Measurements from ENCODE around the gene SCRN2.
A peak's percentile ranks its signal among the peaks of the same experiment; 100 is the strongest.

SCRN2 gene

GRCh38 chr17:47801176-47801765, 39.8 kb downstream of the SCRN2 start:
- no peaks in the 10 kb centered on the region for H3K9me3 Mint-ChIP-seq

GRCh38 chr17:47800686-47801085, 40.4 kb downstream of the SCRN2 start:
- Mint-ChIP-seq H3K4me1 (no peaks in the 10 kb centered on the region), H3K27me3 (peaks cover 5% of the 10 kb centered on the region), H3K27ac (no peak overlapping the region), H3K4me3 (no peak overlapping the region), H3K9me3 (no peaks in the 10 kb centered on the region), H3K36me3 (ENCODE audit: low read depth) (no peaks in the 10 kb centered on the region)
- ATAC-seq (no peak), DNase-seq (no peak)

More at GRCh38 chr17:47801176-47801765, 39.8 kb downstream of the SCRN2 start:
- Mint-ChIP-seq H3K27ac (no peak overlapping the region), H3K36me3 (ENCODE audit: low read depth) (no peaks in the 10 kb centered on the region), H3K4me3 (no peak overlapping the region), H3K4me1 (no peaks in the 10 kb centered on the region), H3K27me3 (peaks cover 5% of the 10 kb centered on the region)
- ATAC-seq (no peak), DNase-seq (no peak)

GRCh38 chr17:47797797-47798196, 43.3 kb downstream of the SCRN2 start:
- H3K4me3 Mint-ChIP-seq, result no peak overlapping the region
- no peak overlapping the region for H3K27ac Mint-ChIP-seq
- no peak for DNase-seq
- no peak for ATAC-seq
- H3K27me3 Mint-ChIP-seq, result peaks cover 31% of the 10 kb centered on the region
- H3K9me3 Mint-ChIP-seq, result no peaks in the 10 kb centered on the region
- no peaks in the 10 kb centered on the region for H3K36me3 Mint-ChIP-seq (ENCODE audit: low read depth)
- no peaks in the 10 kb centered on the region for H3K4me1 Mint-ChIP-seq

GRCh38 chr17:47792979-47793378, 48.1 kb downstream of the SCRN2 start:
- no peak overlapping the region for H3K27ac Mint-ChIP-seq
- ATAC-seq (no peak), DNase-seq (no peak)
- peaks cover 66% of the 10 kb centered on the region for H3K27me3 Mint-ChIP-seq
- H3K36me3 Mint-ChIP-seq (ENCODE audit: low read depth), result no peaks in the 10 kb centered on the region
- H3K9me3 Mint-ChIP-seq, result no peaks in the 10 kb centered on the region
- H3K4me1 Mint-ChIP-seq, result peaks cover 9% of the 10 kb centered on the region
- no peak overlapping the region for H3K4me3 Mint-ChIP-seq

GRCh38 chr17:47792457-47792856, 48.6 kb downstream of the SCRN2 start:
- peaks cover 9% of the 10 kb centered on the region for H3K4me1 Mint-ChIP-seq
- no peak for DNase-seq
- H3K36me3 Mint-ChIP-seq (ENCODE audit: low read depth), result no peaks in the 10 kb centered on the region
- peaks cover 67% of the 10 kb centered on the region for H3K27me3 Mint-ChIP-seq
- no peak overlapping the region for H3K4me3 Mint-ChIP-seq
- no peaks in the 10 kb centered on the region for H3K9me3 Mint-ChIP-seq
- H3K27ac Mint-ChIP-seq, result no peak overlapping the region
- no peak for ATAC-seq

- Mint-ChIP-seq H3K36me3 (ENCODE audit: low read depth) (no peaks in the 10 kb centered on the region), H3K27me3 (peaks cover 69% of the 10 kb centered on the region), H3K9me3 (no peaks in the 10 kb centered on the region), H3K4me3 (no peak overlapping the region), H3K4me1 (peaks cover 9% of the 10 kb centered on the region), H3K27ac (no peak overlapping the region)
- no peak for ATAC-seq
- no peak for DNase-seq
Observed at GRCh38 chr17:47791025-47791424, 50.0 kb downstream of the SCRN2 start.

GRCh38 chr17:47789611-47790561, 51.2 kb downstream of the SCRN2 start:
- peak; percentile 95 for ATAC-seq

More at GRCh38 chr17:47789611-47790561, 51.2 kb downstream of the SCRN2 start:
- Mint-ChIP-seq H3K27ac (no peak overlapping the region), H3K4me1 (peaks cover 9% of the 10 kb centered on the region), H3K4me3 (peak overlapping the region; percentile 72), H3K36me3 (ENCODE audit: low read depth) (no peaks in the 10 kb centered on the region), H3K27me3 (peaks cover 73% of the 10 kb centered on the region), H3K9me3 (no peaks in the 10 kb centered on the region)
- peak; percentile 70 for DNase-seq

All from activated naive CD8-positive, alpha-beta T cell treated with anti-CD3 and anti-CD28 coated beads, Interleukin-2, amount 50 U/mL, for 24 hours (primary cell).